Coronary artery (tissue), 2 donors: Measurements from ENCODE around the gene OTUB2.

ENCODE experiments used
- DNase-seq: peaks from one replicate; pipeline ENCODE4 v3.0.0-alpha.2; 2017; ENCODE audit warnings: low spot score
- H3K27ac ChIP-seq, 2 donors: fragments of 200-600 bp; sonication (generic); one replicate each; pipeline ENCODE4 v1.5.1; 2016 to 2019
- H3K4me3 ChIP-seq: fragments of 200-600 bp; sonication (generic); 2 replicates; pipeline ENCODE4 v1.5.1; 2016; ENCODE audit warnings: mild to moderate bottlenecking, moderate library complexity
- CTCF ChIP-seq: fragments of 200-600 bp; sonication (generic); IDR thresholded peaks from one replicate; pipeline ENCODE4 v1.5.1; 2019; ENCODE audit warnings: antibody characterized with exemption

Gene OTUB2

GRCh38 chr14:94038921-94039629, 12.9 kb downstream of the OTUB2 start:
- Histone ChIP-seq H3K27ac (no peak overlapping the region), H3K4me3 (no peak overlapping the region)
- no peak for DNase-seq
- no peak for TF ChIP-seq CTCF

GRCh38 chr14:94040247-94040646, 14.1 kb downstream of the OTUB2 start:
- no peak for TF ChIP-seq CTCF
- H3K27ac ChIP-seq = no peak overlapping the region
- no peak for DNase-seq
- no peak overlapping the region for H3K4me3 ChIP-seq

GRCh38 chr14:94040796-94041195, 14.7 kb downstream of the OTUB2 start:
- no peak for TF ChIP-seq CTCF
- H3K27ac ChIP-seq = no peak overlapping the region
- H3K4me3 ChIP-seq = no peak overlapping the region
- no peak for DNase-seq

GRCh38 chr14:94041551-94042346, 15.6 kb downstream of the OTUB2 start:
- no peak for DNase-seq
- no peak for TF ChIP-seq CTCF
- Histone ChIP-seq H3K27ac (peak overlapping the region in 1 of 2 donors; percentile 5), H3K4me3 (no peak overlapping the region)

- no peak for TF ChIP-seq CTCF
- DNase-seq = no peak
- Histone ChIP-seq H3K27ac (peak overlapping the region in 1 of 2 donors; percentile 5), H3K4me3 (no peak overlapping the region)
Measured at GRCh38 chr14:94042433-94043091, 16.4 kb downstream of the OTUB2 start.

- no peak overlapping the region for H3K4me3 ChIP-seq
- H3K27ac ChIP-seq = no peak overlapping the region
- TF ChIP-seq CTCF = no peak
- no peak for DNase-seq
Measured at GRCh38 chr14:94043111-94043755, 17.1 kb downstream of the OTUB2 start.
